C4-2B (cell line): ENCODE measurements around the gene AHCYL2.

Experiments used
- H3K27ac ChIP-seq: fragments of 450-650 bp; 2 replicates; pipeline ENCODE4 v1.5.1; 2017
- ZFX ChIP-seq: fragments of 450-650 bp; IDR thresholded peaks from 2 replicates; pipeline ENCODE4 v1.6.1; 2017
- TF ChIP-seq, protein P1 (sequence below): fragments of 450-650 bp; conservative IDR thresholded peaks from 2 replicates; pipeline ENCODE4 v1.5.1; 2017; ENCODE audit warnings: mild to moderate bottlenecking

Gene AHCYL2

DNA sequence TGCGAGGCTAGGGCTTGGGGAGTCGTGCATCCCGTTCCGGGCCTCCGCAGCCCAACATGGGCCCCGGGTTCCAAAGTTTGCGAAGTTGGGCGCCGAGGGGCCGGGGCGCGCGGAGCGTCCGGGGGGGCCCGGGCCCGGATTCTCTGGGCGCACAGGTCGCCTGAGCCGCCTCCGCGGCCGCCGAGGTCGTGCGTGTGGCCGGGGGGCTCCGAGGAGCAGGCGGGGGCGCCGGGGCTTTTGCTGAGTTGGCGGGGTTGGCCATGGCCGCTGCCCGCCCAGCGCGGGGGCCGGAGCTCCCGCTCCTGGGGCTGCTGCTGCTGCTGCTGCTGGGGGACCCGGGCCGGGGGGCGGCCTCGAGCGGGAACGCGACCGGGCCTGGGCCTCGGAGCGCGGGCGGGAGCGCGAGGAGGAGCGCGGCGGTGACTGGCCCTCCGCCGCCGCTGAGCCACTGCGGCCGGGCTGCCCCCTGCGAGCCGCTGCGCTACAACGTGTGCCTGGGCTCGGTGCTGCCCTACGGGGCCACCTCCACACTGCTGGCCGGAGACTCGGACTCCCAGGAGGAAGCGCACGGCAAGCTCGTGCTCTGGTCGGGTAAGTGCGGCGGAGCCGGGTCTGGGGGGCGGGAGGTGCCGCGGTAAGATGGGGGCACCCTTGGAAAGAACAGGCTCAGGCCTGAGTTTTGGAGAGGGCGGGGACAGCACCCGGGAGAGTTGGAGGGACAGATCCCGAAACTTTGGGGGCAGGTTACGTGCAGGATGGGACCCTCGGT is 35.8 kb upstream of the AHCYL2 start:
- TF ChIP-seq, protein P1, sequence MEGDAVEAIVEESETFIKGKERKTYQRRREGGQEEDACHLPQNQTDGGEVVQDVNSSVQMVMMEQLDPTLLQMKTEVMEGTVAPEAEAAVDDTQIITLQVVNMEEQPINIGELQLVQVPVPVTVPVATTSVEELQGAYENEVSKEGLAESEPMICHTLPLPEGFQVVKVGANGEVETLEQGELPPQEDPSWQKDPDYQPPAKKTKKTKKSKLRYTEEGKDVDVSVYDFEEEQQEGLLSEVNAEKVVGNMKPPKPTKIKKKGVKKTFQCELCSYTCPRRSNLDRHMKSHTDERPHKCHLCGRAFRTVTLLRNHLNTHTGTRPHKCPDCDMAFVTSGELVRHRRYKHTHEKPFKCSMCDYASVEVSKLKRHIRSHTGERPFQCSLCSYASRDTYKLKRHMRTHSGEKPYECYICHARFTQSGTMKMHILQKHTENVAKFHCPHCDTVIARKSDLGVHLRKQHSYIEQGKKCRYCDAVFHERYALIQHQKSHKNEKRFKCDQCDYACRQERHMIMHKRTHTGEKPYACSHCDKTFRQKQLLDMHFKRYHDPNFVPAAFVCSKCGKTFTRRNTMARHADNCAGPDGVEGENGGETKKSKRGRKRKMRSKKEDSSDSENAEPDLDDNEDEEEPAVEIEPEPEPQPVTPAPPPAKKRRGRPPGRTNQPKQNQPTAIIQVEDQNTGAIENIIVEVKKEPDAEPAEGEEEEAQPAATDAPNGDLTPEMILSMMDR: no peak
- peak; percentile 75 for TF ChIP-seq ZFX
- peak overlapping the region; percentile 50 for H3K27ac ChIP-seq

DNA sequence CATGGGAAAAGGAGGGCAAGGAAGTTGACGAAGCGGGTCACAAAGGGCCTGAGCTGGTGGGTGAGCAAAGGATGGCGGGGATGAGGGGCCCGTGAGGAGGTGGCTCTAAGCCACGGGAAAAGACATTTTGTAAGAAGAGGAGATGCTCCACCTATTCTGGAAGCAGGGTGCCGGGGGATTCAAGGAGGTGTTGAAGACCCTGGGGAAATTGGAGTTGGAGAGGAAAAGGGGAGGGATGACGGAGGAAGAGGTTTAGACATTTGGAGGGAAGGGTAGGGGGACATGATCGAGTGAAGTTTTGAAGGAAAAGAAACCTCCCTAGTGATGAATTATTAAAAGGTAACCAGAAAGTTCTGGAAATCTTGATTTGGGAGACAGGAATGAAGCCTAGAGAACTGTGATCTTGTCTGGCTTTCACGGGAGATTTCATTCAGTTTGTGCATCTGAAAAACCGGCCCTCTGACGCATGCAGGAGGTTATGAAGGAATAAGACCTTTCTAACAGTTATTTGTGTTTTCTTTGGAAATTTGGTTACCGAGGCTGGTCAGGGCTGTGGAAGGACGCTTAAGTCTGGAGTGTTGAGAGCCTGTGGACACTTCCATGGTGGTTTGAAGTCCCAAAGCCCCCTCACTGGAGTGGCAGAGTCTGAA is 35.0 kb upstream of the AHCYL2 start:
- H3K27ac ChIP-seq: peak overlapping the region; percentile 50; the same call in 1 of the 2 replicates
- TF ChIP-seq, protein P1: no peak
- no peak for TF ChIP-seq ZFX

DNA sequence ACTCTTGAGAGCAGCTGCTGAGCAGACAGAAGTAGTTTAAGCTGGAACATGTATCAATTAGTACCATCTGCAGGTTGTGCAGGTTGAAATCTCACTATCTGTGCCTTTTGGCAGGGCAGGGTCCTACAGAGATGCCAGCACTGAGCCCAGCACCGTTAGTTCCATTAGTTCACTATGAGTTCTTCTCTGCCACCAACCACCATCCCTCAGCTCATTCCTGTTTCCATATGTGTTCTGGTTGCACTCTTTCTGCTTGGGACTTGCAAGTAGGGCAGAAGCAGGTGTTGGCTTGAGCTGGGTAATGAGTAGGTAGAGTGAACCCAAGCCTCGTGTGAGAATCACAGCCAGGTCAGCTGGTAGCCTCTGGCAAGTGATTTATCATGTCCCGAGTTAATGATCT is 33.6 kb upstream of the AHCYL2 start:
- TF ChIP-seq ZFX: no peak
- H3K27ac ChIP-seq: no peak overlapping the region

DNA sequence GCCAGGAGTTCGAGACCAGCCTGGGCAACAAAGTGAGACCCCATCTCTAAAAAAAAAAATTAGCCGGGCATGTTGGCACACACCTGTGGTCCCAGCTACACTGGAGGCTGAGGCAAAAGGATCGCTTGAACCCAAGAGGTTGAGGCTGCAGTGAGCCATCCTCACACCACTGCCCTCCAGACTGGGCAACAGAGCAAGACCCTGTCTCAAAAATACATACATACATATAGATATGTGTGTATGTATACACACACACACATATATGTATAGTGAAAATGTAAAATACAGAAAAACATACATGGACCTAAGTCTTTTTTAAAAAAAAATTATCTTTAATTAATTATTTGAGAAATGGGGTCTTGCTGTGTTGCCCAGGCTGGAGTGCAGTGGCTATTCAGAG is 30.9 kb upstream of the AHCYL2 start:
- H3K27ac ChIP-seq: no peak overlapping the region
- TF ChIP-seq ZFX: no peak
- TF ChIP-seq, protein P1: no peak

DNA sequence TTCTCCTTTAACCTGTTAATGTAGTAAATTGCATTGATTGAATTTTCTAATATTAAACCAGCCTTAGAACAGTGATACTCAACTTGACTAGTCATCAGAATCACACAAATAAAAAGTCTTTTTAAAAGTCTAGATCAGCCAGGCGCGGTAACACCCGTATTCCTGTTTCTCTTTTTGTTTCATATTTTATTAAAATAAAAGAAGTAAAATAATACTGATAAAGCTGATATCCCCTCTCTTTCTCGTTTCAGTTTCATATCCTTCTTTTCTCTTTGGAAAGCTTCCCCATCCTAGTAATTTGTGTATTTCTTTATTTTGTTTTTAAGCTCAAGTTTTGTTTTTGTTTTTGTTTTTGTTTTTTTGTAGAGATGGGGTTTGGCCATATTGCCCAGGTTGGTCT is 27.1 kb upstream of the AHCYL2 start:
- H3K27ac ChIP-seq: no peak overlapping the region
- no peak for TF ChIP-seq ZFX
- TF ChIP-seq, protein P1: no peak

DNA sequence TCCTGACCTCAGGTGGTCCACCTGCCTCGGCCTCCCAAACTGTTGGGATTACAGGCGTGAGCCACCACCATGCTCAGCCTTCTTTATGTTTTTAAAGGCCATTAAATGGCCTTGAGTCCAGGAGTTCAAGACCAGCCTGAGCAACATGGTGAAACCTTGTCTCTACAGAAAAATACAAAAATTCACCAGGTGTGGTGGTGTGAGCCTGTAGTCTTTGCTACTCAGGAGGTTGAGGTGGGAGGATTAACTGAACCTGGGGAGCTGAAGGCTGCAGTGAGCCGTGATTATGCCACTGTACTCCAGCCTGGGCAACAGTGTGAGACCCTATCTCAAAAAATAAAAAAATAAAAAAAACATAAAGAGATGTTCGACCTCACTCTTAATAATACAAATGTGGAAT is 25.4 kb upstream of the AHCYL2 start:
- TF ChIP-seq, protein P1: no peak
- TF ChIP-seq ZFX: no peak
- H3K27ac ChIP-seq: no peak overlapping the region

DNA sequence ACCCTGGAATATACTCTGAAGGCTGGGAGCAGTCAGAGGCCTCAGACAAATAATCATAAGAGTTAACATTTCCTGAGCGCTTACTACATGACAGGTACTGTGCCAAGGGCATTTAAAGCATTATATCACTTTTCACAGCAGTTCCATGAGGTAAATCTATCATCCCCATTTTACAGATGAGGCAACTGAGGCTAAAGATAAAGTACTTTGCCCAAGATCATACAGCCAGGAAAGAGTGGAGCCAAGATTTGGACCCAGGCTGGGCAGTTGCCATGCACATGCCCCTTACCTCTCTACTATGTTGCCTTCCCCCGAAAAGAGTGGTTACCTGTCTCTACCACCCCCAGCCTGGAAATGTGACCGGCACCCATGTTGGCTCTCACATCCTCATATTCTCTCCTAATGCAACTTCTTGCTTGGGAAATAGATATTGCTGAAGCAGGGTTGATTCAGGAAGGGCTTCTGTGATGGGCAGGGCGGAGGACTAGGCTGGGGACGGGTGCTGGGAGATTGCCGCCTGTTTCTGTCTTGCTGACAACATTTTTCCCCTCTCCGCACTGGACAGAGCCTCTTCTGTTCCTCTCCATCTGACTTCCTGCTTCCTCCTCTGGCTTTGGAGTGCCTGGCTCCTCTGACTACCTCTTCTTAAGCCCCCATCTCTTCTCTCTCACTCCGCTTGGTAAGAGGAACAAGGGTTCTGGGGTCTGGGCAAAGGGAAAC is 22.6 kb upstream of the AHCYL2 start:
- H3K27ac ChIP-seq: no peak overlapping the region
- no peak for TF ChIP-seq ZFX
- TF ChIP-seq, protein P1: no peak
